ENCODE results near the gene GARIN1A.

- no peak for TF ChIP-seq POLR2A (IDR thresholded peaks at IDR 0.05)
- TF ChIP-seq CTCF (IDR thresholded peaks at IDR 0.05), result no peak
Observed at GRCh38 chr7:128708235-128708634, 36.1 kb downstream of the GARIN1A start.
